Activated T-helper 1 cell treated with anti-CD3 and anti-CD28 coated beads, Interleukin-2, amount 50 U/mL, for 16 hours (primary cell): ENCODE results near the gene SPRED3.
"Not testable (repeated sequence)": the region's sequence is repeated elsewhere in the genome, so short reads cannot be mapped to it uniquely, and the experiment has no call there.

Experiments
- DNase-seq, 2 donors: peaks; one replicate each; pipeline ENCODE4 v3.0.0-alpha.2; 2020; ENCODE audit warnings: low read depth in 1 of 2, low spot score in 1 of 2

The SPRED3 gene

GRCh38 chr19:38388349-38389100 lies at the start of gene SPRED3:
TSS of gene SPRED3 (plus strand) at chr19:38388697. CDS start at chr19:38390303, 1,606 bp downstream.
- DNase-seq = no peak

- DNase-seq = not testable (repeated sequence)
These were observed 49.5 kb upstream of the SPRED3 start for GRCh38 chr19:38339011-38339410.

- DNase-seq = no peak
These were observed 47.6 kb upstream of the SPRED3 start for GRCh38 chr19:38340927-38341326.

GRCh38 chr19:38346837-38347236 lies 41.7 kb upstream of the SPRED3 start:
- no peak for DNase-seq

- no peak for DNase-seq
These were observed 37.6 kb upstream of the SPRED3 start for GRCh38 chr19:38350883-38351282.

GRCh38 chr19:38351865-38352395 lies 36.6 kb upstream of the SPRED3 start:
- no peak for DNase-seq

GRCh38 chr19:38352611-38353010 lies 35.9 kb upstream of the SPRED3 start:
- no peak for DNase-seq

GRCh38 chr19:38355728-38356725 lies 32.5 kb upstream of the SPRED3 start:
- DNase-seq = no peak

GRCh38 chr19:38358071-38358470 lies 30.4 kb upstream of the SPRED3 start:
- no peak for DNase-seq

- DNase-seq = no peak
These were observed 29.1 kb upstream of the SPRED3 start for GRCh38 chr19:38359242-38360021.

- DNase-seq = no peak
These were observed 28.1 kb upstream of the SPRED3 start for GRCh38 chr19:38360351-38360750.

- DNase-seq = no peak
These were observed 27.5 kb upstream of the SPRED3 start for GRCh38 chr19:38360839-38361631.

GRCh38 chr19:38361633-38362075 lies 26.8 kb upstream of the SPRED3 start:
- peak; percentile 9 to 50 for DNase-seq

GRCh38 chr19:38362076-38362945 lies 26.2 kb upstream of the SPRED3 start:
- DNase-seq = peak; percentile 43 to 46

- not testable (repeated sequence) for DNase-seq
These were observed 25.4 kb upstream of the SPRED3 start for GRCh38 chr19:38362946-38363688.

GRCh38 chr19:38367041-38367440 lies 21.5 kb upstream of the SPRED3 start:
- DNase-seq = no peak

GRCh38 chr19:38369584-38369983 lies 18.9 kb upstream of the SPRED3 start:
- no peak for DNase-seq

GRCh38 chr19:38370299-38370698 lies 18.2 kb upstream of the SPRED3 start:
- no peak for DNase-seq
